HG02759 (cell line): ENCODE data around the gene ZP4.
"Not testable (repeated sequence)": the region's sequence is repeated elsewhere in the genome, so short reads cannot be mapped to it uniquely, and the experiment has no call there.

ENCODE experiments used
- ATAC-seq: cut with Tn5 transposase; IDR thresholded peaks from one replicate; pipeline ENCODE4 v1.9.1; 2021; ENCODE audit warnings: mild to moderate bottlenecking, moderate library complexity; ENCODE audit not compliant: unreplicated experiment

Gene ZP4

DNA sequence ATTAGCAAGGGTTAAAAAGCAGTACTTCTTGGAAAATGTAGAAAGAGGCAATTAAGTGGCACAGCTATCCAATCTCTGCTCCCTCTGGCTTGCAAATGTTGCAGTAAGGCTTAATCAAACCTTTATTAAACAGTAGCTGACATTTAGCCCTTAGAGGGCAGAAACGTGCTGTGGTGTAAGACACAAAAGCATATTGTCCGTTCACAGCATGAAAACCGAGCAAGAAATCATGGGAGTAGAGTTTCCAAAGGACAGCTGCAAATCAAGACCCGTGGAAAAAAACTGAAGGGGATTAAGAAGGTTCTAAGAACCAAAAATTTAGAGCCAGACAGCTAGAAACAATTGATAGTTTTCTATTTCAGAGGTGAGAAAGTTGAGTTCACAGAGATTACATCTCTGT lies 13.1 kb downstream of the ZP4 start:
- ATAC-seq: no peak

GRCh38 chr1:237875291-237875690 lies 15.4 kb downstream of the ZP4 start:
- ATAC-seq: no peak

- no peak for ATAC-seq
Observed at GRCh38 chr1:237873487-237874211, 17.1 kb downstream of the ZP4 start.

DNA sequence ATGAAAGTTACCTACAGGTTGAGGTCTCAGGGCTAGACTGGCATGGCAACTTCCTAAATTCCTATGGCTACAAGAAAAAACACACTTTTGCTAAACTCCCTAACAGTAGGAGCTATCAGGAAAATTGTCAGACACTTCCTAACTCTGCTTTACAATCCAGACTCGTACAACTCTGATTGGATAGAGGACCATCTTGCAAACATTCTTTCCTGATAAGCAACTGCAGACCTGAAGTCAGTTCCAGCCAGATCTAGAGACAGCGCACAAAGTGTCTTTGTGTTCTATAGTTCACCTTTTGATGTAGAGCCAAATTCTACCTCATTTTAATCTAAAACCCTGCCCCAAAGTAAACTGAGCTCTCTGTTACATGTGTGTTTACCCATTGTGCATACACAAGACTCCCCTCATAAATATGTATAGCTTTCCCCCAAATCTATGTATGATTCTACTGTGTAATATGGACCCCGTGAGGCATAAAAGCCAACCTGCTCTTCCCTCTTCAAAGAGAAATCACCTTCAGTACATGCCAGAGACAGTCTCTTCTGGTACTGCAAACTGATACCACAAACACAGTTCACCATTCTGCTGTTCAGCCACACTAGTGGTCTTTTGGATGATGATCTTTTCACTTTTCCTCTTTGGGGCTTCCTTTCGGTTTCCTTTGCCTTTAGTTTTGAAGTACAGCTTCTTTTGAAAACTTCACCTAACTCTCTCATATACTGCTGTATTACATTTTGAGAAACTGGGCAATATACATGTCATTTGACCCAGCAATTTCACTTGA lies 21.7 kb downstream of the ZP4 start:
- ATAC-seq: no peak

GRCh38 chr1:237867380-237867888 lies 23.3 kb downstream of the ZP4 start:
- no peak for ATAC-seq

- ATAC-seq: peak; percentile 77
Observed at GRCh38 chr1:237864338-237865244, 26.1 kb downstream of the ZP4 start.

DNA sequence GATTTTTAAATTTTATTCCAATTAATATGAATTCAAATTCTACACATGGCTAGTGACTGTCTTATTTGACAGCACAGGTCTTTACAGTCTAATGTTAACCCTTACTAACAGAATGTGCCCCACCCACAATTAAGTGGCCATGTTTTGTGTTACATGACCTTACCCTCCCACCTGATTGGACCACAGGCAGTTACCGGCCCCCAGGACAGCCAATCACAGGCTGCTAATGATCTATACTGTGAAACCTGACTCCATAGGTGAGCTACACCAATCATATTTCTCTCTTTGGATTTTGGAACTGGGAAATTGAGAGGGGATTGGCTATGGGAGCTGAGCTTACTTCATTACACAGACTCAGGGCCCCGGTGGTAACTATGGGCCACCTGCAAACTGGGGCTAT lies 27.5 kb downstream of the ZP4 start:
- ATAC-seq: no peak

GRCh38 chr1:237861944-237862343 lies 28.8 kb downstream of the ZP4 start:
- ATAC-seq: no peak

DNA sequence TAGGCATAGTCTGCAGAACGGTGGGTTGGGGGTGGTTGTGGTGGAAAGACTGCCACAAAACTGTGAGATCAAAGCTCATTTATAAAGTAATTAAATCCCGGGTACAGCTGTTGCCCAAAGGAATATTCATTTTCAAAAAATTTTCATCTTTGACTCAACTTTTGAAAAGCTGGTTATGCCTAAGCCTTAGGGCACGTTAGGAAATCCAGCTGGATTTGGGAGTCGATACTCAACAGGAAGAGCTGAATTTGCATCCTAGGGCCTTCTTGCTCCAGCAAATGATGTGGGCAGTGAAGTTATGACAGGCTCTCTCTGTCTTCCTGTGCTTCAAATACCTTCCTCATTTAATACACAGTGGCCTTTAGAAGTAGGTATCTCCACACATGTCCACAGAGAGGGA lies 31.7 kb downstream of the ZP4 start:
- ATAC-seq: no peak

DNA sequence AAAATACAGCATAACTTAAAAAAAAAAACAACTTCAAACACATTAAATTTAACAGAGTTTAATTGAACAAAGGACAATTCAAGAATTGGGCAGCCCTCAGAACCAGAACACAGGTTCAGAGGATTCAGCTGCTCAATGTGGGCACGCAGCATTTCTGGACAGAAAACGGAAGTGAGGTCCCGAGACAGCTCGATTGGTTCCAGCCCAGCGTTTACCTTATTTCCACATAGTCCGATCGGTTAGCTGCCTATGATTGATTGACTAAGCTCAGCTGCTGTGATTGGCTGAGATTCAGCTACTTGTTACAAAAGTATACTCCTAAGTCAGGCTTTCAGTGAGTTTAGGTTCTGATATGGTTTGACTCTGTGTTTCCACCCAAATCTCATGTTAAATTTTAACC lies 33.3 kb downstream of the ZP4 start:
- ATAC-seq: no peak

DNA sequence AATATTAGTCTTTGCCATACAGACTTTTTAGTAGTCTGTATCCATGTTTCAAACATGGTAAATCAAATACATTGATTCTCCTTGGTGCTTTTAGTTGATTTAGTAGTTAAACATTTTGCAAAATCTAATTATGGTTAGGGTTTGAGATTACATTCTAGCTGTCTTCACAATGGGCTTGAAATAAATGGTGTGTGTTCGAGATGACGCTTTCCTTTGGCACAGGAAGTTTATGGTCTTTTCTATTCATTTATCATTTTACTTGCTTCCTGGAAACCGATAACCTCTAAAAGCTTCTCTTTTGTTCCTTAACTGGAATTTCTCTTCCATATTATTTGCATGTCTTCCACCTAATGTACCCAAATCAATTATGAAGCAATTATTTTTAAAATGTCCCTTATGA lies 38.4 kb downstream of the ZP4 start:
- ATAC-seq: no peak

DNA sequence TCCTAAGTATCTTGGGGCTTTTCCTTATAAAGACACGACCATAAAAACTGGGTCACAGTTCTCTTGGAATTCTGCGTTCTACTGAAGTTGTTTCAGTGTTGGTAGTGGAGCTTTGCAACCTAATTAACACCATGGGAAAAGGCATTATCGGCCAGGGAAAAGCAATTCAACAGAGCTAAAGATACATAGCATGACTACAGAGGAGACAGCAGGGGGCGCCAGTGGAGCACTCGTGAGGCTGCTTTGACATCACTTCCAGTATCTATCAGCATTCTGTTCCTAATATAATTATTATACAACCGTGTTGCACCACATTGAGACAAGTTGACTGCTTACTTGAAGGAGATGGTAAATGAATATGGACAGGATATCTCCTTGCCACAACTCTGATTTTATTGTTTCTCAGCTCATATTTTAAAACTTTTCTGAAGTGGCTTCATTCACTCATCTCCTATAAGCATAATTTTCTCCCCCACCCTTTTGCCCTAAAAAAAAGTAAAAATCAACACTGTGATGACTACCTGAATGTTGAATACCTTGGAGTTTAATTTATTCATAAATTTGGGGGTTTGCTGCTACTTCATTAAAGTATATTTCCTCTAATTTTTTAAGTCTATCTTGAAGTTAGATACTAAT lies 39.4 kb downstream of the ZP4 start:
- ATAC-seq: peak; percentile 75

- not testable (repeated sequence) for ATAC-seq
Observed at GRCh38 chr1:237843516-237843915, 47.2 kb downstream of the ZP4 start.

DNA sequence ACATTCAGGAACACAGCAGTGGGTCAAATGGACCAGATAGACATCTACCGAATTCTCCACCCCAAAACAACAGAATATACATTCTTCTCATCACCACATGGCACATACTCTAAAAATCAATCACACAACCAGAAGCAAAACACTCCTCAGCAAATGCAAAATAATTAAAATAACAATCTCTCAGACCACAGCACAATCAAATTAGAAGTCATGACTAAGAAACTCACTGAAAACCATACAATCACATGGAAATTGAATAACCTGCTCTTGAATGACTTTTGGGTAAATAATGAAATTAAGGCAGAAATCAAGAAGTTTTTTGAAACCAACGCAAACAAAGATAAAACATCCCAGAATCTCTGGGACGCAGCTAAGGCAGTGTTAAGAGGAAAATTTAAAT lies 49.2 kb downstream of the ZP4 start:
- no peak for ATAC-seq

DNA sequence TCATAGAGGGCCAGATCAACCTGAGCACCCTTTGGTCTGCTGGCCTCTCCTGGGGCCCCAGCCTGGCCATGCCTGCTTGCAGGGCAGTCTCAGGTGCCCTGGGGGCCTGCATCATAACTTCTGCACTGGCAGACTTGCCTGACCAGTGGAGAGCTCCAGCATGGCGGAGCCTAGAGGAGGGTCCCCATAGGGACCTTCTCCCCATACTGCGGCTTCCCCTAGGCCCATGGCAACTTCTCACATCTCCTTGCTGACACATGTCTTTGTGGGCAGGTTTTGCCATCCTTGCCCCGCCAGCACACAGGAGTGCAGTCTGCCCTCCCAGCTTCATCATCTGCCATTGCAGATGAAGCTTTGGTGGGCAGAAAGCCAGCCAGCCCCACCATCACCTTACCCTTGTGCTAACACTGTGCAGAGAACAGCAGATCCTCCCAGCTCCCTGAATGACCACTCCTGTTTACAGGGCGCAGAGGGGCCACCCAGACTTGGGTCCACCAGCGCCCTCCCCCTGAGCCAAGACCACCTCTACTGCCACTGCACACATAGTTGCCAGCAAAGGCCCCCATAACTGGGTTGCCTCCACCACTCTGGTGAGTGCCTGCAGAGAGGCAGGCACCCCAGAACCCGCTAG lies 51.7 kb downstream of the ZP4 start:
- no peak for ATAC-seq

GRCh38 chr1:237838320-237838719 lies 52.4 kb downstream of the ZP4 start:
- ATAC-seq: no peak

- ATAC-seq: no peak
Observed at GRCh38 chr1:237834461-237834860, 56.3 kb downstream of the ZP4 start.

GRCh38 chr1:237834048-237834447 lies 56.7 kb downstream of the ZP4 start:
- no peak for ATAC-seq

DNA sequence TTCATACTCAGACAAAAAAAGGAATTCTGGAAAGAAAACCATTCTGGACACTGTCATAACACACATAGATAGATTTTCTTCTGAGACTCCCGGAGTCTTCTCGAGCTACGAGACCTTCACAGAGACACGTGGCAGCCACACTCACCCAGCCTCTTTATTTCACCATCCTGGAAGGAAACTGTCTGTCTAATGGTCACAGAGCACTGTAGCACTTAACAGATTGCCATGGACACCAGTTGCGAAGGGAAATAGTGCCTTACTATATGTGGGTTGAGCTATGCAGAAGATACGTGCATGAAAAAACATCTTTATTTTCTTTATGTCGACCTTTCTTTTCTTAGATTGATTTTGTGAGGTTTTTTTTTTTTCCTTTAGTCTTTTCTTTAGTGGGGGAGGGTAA lies 57.9 kb downstream of the ZP4 start:
- no peak for ATAC-seq
